HepG2 (cell line): ENCODE measurements around the gene TNFSF12. TPM values are rescaled to one million over a fixed set of nuclear protein-coding genes. Genes with fewer than 3 reads are reported as not detected.
A peak's percentile ranks its signal among the peaks of the same experiment; 100 is the strongest.

Experiments
- CEBPB ChIP-seq: IDR thresholded peaks from 2 replicates; pipeline ENCODE4 v1.6.1; 2011; ENCODE audit warnings: low read depth, low read length, improper control_type of control experiment, borderline replicate concordance
- CREBL2 ChIP-seq: sonication (generic); formaldehyde crosslinking; IDR thresholded peaks from 2 replicates; pipeline ENCODE4 v1.8.1; 2023; ENCODE audit warnings: missing genetic modification reagents, mild to moderate bottlenecking, borderline replicate concordance
- CSRNP2 ChIP-seq: sonication (generic); formaldehyde crosslinking; conservative IDR thresholded peaks from 2 replicates; pipeline ENCODE4 v1.8.0; 2022; ENCODE audit warnings: low read depth, missing genetic modification reagents
- DRAP1 ChIP-seq: IDR thresholded peaks from 2 replicates; pipeline ENCODE4 v1.6.1; 2016; ENCODE audit warnings: missing genetic modification reagents, missing compliant biosample characterization
- GMEB2 ChIP-seq: IDR thresholded peaks from 2 replicates; pipeline ENCODE4 v1.6.1; 2016; ENCODE audit warnings: missing biosample characterization, missing genetic modification reagents, low read depth
- HNRNPK ChIP-seq: fragments of 200-400 bp; formaldehyde crosslinking; IDR thresholded peaks from 2 replicates; pipeline ENCODE4 v1.6.1; 2018; ENCODE audit warnings: low read length, low read depth, moderate library complexity, mild to moderate bottlenecking; ENCODE audit not compliant: poor library complexity, severe bottlenecking
- HOXA9 ChIP-seq: sonication (generic); formaldehyde crosslinking; IDR thresholded peaks from 2 replicates; pipeline ENCODE4 v1.8.1; 2022; ENCODE audit warnings: missing genetic modification reagents, mild to moderate bottlenecking, moderate library complexity, borderline replicate concordance
- IRF9 ChIP-seq: sonication (generic); formaldehyde crosslinking; IDR thresholded peaks from 2 replicates; pipeline ENCODE4 v1.8.0; 2022; ENCODE audit warnings: missing genetic modification reagents, mild to moderate bottlenecking, borderline replicate concordance
- ISX ChIP-seq: sonication (generic); formaldehyde crosslinking; conservative IDR thresholded peaks from 2 replicates; pipeline ENCODE4 v1.5.0; 2020; ENCODE audit warnings: missing genetic modification reagents
- KDM6A ChIP-seq: IDR thresholded peaks from 2 replicates; pipeline ENCODE4 v1.6.1; 2016; ENCODE audit warnings: low read depth
- PCBP1 ChIP-seq: fragments of 200-400 bp; formaldehyde crosslinking; IDR thresholded peaks from 2 replicates; pipeline ENCODE4 v1.6.1; 2017; ENCODE audit warnings: mild to moderate bottlenecking, low read depth, low read length, borderline replicate concordance
- RFX3 ChIP-seq: IDR thresholded peaks from 2 replicates; pipeline ENCODE4 v1.6.1; 2016; ENCODE audit warnings: missing biosample characterization, missing genetic modification reagents
- SKIL ChIP-seq: sonication (generic); formaldehyde crosslinking; IDR thresholded peaks from 2 replicates; pipeline ENCODE4 v1.8.0; 2022; ENCODE audit warnings: missing genetic modification reagents, mild to moderate bottlenecking, moderate library complexity, borderline replicate concordance
- SP5 ChIP-seq: IDR thresholded peaks from 2 replicates; pipeline ENCODE4 v1.6.1; 2016; ENCODE audit warnings: low read depth, borderline replicate concordance
- THAP8 ChIP-seq: sonication (generic); formaldehyde crosslinking; IDR thresholded peaks from 2 replicates; pipeline ENCODE4 v1.5.1; 2020; ENCODE audit warnings: missing genetic modification reagents, mild to moderate bottlenecking, borderline replicate concordance
- ZBTB38 ChIP-seq: sonication (generic); formaldehyde crosslinking; IDR thresholded peaks from 2 replicates; pipeline ENCODE4 v1.5.1; 2020; ENCODE audit warnings: mild to moderate bottlenecking, missing genetic modification reagents
- ZFP37 ChIP-seq: sonication (generic); formaldehyde crosslinking; IDR thresholded peaks from 2 replicates; pipeline ENCODE4 v1.4.0; 2020; ENCODE audit warnings: missing genetic modification reagents, borderline replicate concordance
- ZNF501 ChIP-seq: sonication (generic); formaldehyde crosslinking; IDR thresholded peaks from 2 replicates; pipeline ENCODE4 v1.5.1; 2020; ENCODE audit warnings: mild to moderate bottlenecking, moderate library complexity, missing genetic modification reagents
- polyA plus RNA-seq, 8 experiments: library from polyadenylated mRNA; depleted of rRNA in 3 of 8; stranded (reverse) in 7 of 8; unstranded in 1 of 8; fragments of >200 nt; fragmentation: Illumina TruSeq in 4 of 8; extraction: Trizol in 4 of 8; gene quantifications; 2 replicates each; pipeline versions ENCODE4 v1.2.1 to v1.2.3, GENCODE V29; 2011 to 2016; ENCODE audit warnings: low read depth in 4 of 8, missing spikeins in 1 of 8, mixed read lengths in 1 of 8; ENCODE audit not compliant: insufficient read depth in 1 of 8
- total RNA-seq, 5 experiments: library from RNA; depleted of rRNA; stranded (reverse); fragments of >200 nt; fragmentation: Illumina TruSeq; extraction: Trizol; gene quantifications; 2 replicates each; pipeline ENCODE4 v1.2.3, GENCODE V29; 2016; ENCODE audit warnings: low read depth in 1 of 5

The TNFSF12 gene
- total and polyA plus RNA-seq, 2 of the 13 experiments (the other 11 are each of a cell fraction or from before 2014, with no cell fraction given): 0.93 to 7.2 TPM

- no peak for TF ChIP-seq IRF9 (CRISPR knock-in tag)
- TF ChIP-seq PCBP1: no peak
- TF ChIP-seq ISX (CRISPR knock-in tag): no peak
- no peak for TF ChIP-seq ZFP37
- no peak for TF ChIP-seq GMEB2 (CRISPR knock-in tag)
- peak; percentile 44 for TF ChIP-seq HNRNPK
- no peak; the same call in 1 of the 2 replicates for TF ChIP-seq SKIL (CRISPR knock-in tag)
- peak; percentile 99 for TF ChIP-seq CEBPB
- TF ChIP-seq ZBTB38 (CRISPR knock-in tag): peak; percentile 75
- TF ChIP-seq DRAP1 (CRISPR knock-in tag): no peak; the same call in 1 of the 2 replicates
- TF ChIP-seq KDM6A (CRISPR knock-in tag): 0 out of 2 replicates have a peak, but pooled peaks have one; percentile 32
- no peak for TF ChIP-seq CSRNP2 (CRISPR knock-in tag)
- TF ChIP-seq ZNF501: peak; percentile 36; the same call in 1 of the 2 replicates
- no peak for TF ChIP-seq THAP8 (CRISPR knock-in tag)
- TF ChIP-seq SP5: peak; percentile 72; the same call in 1 of the 2 replicates
- no peak for TF ChIP-seq RFX3 (CRISPR knock-in tag)
- TF ChIP-seq CREBL2 (CRISPR knock-in tag): no peak
- TF ChIP-seq HOXA9 (CRISPR knock-in tag): no peak
Measured at GRCh38 chr17:7573324-7574080, 24.6 kb downstream of the TNFSF12 start (continued).
